Endothelial cell (in vitro differentiated cells): Measurements from ENCODE around the gene NPSR1. TPM values are rescaled to one million over a fixed set of nuclear protein-coding genes. Genes with fewer than 3 reads are reported as not detected.

Source experiments
- DNase-seq: peaks from one replicate; pipeline ENCODE4 v3.0.0; 2021; ENCODE audit warnings: low spot score
- H3K27ac Mint-ChIP-seq: one replicate; pipeline ENCODE4 v1.8.0; 2021; ENCODE audit warnings: mixed read lengths, inconsistent platforms; ENCODE audit not compliant: unreplicated experiment
- H3K27me3 Mint-ChIP-seq: one replicate; pipeline ENCODE4 v1.8.0; 2021; ENCODE audit warnings: mild to moderate bottlenecking, moderate library complexity, mixed read lengths, inconsistent platforms; ENCODE audit not compliant: unreplicated experiment
- H3K36me3 Mint-ChIP-seq: one replicate; pipeline ENCODE4 v1.8.0; 2021; ENCODE audit warnings: mild to moderate bottlenecking, low read depth, mixed read lengths, inconsistent platforms; ENCODE audit not compliant: unreplicated experiment
- H3K4me1 Mint-ChIP-seq: one replicate; pipeline ENCODE4 v1.8.0; 2021; ENCODE audit warnings: mild to moderate bottlenecking, mixed read lengths, inconsistent platforms; ENCODE audit not compliant: unreplicated experiment
- H3K4me3 Mint-ChIP-seq: one replicate; pipeline ENCODE4 v1.8.0; 2021; ENCODE audit warnings: mild to moderate bottlenecking, mixed read lengths, inconsistent platforms; ENCODE audit not compliant: unreplicated experiment
- H3K9me3 Mint-ChIP-seq: one replicate; pipeline ENCODE4 v1.8.0; 2021; ENCODE audit warnings: mixed read lengths, inconsistent platforms; ENCODE audit not compliant: unreplicated experiment
- CTCF ChIP-seq: fragments of 200-600 bp; sonication (generic); IDR thresholded peaks from one replicate; pipeline ENCODE4 v1.5.0; 2021; ENCODE audit warnings: antibody characterized with exemption; ENCODE audit not compliant: unreplicated experiment
- total RNA-seq: library from RNA; stranded (reverse); fragmentation: NEBNext Ultra II Directional; extraction: Animal tissue kit (Norgen Biotek cat#: 25700); gene quantifications from one replicate; pipeline ENCODE4 v1.2.1, GENCODE V29; 2021; ENCODE audit not compliant: unreplicated experiment

Gene NPSR1
- total RNA-seq, 1 donor from 2014 or later = not detected

- no peak overlapping the region for H3K27ac Mint-ChIP-seq
Measured at GRCh38 chr7:34760271-34760670, 102.3 kb downstream of the NPSR1 start.

DNA sequence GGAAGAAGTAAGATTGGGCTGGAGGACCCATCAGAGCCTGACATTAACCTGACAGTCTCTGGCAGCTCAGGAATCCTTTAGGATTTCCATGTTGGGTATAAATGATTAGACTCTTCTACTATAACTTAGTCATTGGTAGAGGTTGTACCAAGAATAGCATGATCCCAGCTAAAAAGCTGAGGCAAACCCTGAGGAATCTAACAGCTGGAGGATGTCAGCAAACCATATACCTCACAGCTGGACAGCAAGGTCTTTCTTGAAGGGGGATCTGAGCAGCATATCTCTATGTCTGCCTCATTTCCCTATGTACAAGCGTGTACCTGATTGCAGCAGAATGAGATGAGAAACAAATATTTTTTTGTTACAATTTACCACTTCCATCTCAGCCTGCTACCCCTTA lies 103.2 kb downstream of the NPSR1 start:
- no peaks in the 10 kb centered on the region for H3K27me3 Mint-ChIP-seq
- H3K27ac Mint-ChIP-seq = no peak overlapping the region
- TF ChIP-seq CTCF = no peak
- no peak for DNase-seq
- H3K36me3 Mint-ChIP-seq = no peaks in the 10 kb centered on the region
- no peaks in the 10 kb centered on the region for H3K4me1 Mint-ChIP-seq
- H3K9me3 Mint-ChIP-seq = no peaks in the 10 kb centered on the region
- H3K4me3 Mint-ChIP-seq = no peak overlapping the region

More at GRCh38 chr7:34760271-34760670, 102.3 kb downstream of the NPSR1 start:
- TF ChIP-seq CTCF = no peak
- no peaks in the 10 kb centered on the region for H3K9me3 Mint-ChIP-seq
- DNase-seq = no peak
- H3K36me3 Mint-ChIP-seq = no peaks in the 10 kb centered on the region
- no peaks in the 10 kb centered on the region for H3K4me1 Mint-ChIP-seq
- H3K27me3 Mint-ChIP-seq = no peaks in the 10 kb centered on the region
- no peak overlapping the region for H3K4me3 Mint-ChIP-seq

DNA sequence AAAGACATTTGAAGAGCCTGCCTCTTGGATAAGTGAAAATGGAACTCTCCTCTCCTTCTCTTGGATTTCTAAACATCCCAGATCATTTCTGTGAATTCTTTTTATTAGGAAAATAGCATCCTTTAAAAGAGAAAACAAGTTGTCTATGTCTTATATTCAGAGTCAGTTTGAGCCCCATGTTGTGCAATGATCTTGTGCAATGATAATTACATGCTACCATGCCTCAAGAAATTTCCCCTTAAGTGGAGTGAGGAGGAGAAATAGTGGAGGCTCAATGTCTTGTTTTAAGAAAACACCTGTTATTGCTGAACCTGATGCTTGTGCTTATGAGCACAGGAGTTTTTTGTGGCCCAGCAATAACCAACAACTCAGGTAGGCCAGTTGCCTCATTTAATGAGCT lies 103.6 kb downstream of the NPSR1 start:
- H3K4me1 Mint-ChIP-seq = no peaks in the 10 kb centered on the region
- H3K27ac Mint-ChIP-seq = no peak overlapping the region

DNA sequence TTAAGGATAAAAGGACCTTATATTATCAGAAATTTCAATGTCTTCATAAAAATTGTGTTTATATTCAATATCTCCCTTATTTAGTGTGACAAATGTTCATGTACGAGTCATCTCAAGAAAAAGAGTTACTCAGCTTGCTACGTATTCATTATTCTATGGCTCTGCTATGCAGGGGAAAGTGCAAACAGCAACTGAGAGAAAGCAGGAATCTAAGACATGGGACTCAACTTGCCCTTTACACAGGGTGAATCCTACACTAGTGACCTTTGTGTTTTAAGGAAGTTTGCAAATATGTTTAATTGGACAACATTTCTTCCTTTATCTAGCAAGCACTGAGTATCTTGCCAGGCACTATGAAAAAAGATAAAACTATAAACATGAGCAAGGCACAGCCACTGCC lies 104.7 kb downstream of the NPSR1 start:
- Mint-ChIP-seq H3K27me3 (no peaks in the 10 kb centered on the region), H3K4me1 (no peaks in the 10 kb centered on the region), H3K27ac (no peak overlapping the region), H3K36me3 (no peaks in the 10 kb centered on the region), H3K4me3 (no peak overlapping the region), H3K9me3 (no peaks in the 10 kb centered on the region)
- DNase-seq = no peak
- TF ChIP-seq CTCF = no peak

More for the DNA sequence above, 103.6 kb downstream of the NPSR1 start:
- no peak for TF ChIP-seq CTCF
- no peaks in the 10 kb centered on the region for H3K27me3 Mint-ChIP-seq
- H3K4me3 Mint-ChIP-seq = no peak overlapping the region
- no peak for DNase-seq
- no peaks in the 10 kb centered on the region for H3K36me3 Mint-ChIP-seq
- no peaks in the 10 kb centered on the region for H3K9me3 Mint-ChIP-seq

- Mint-ChIP-seq H3K4me3 (no peak overlapping the region), H3K9me3 (no peaks in the 10 kb centered on the region), H3K36me3 (no peaks in the 10 kb centered on the region), H3K27ac (no peak overlapping the region), H3K27me3 (no peaks in the 10 kb centered on the region), H3K4me1 (no peaks in the 10 kb centered on the region)
- no peak for TF ChIP-seq CTCF
- no peak for DNase-seq
Measured at GRCh38 chr7:34772296-34772938, 114.4 kb downstream of the NPSR1 start.
